NCI-H774 (cell line): ENCODE results near the gene NUDT14.

Experiments
- DNase-seq: peaks from one replicate; lab custom pipeline; 2025; lab: John Stamatoyannopoulos, UW

The NUDT14 gene

DNA sequence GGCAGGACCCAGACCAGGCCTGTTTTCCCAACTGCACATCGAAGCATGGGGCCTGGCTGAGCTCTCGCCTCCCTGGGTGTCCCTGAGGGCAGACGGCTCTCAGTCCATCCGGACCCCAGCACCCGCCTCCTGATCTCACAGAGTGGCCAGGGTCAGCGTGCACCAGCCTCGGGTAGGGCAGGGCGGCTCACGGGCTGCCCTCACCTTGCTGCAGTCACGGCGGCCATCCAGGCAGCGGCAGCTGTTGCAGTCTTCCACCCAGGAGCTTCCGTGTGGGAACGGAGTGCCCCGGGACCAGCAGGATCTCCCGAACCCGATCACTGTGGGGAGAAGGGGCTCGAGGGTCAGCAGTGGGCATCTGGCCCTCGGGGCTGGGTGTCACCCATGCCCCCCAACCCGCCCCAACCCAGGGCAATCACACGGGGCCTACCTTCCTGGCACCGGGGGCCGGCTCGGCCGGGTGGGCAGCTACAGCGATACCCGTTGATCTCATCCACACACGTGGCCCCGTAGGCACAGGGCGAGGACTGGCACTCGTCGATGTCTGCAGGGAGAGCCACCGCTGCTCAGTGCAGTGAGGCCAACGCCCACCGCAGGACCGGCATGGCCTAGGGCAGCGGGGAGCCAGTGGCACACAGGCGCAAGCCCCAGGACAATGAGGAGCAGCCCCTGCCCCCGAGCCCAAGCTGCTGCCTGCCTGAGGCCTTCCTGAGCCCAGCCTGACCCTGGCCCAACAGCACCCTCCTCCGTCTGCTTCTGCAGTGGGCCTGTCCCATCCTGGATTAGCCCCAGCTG, 34.7 kb downstream of the NUDT14 start:
- no peak for DNase-seq

DNA sequence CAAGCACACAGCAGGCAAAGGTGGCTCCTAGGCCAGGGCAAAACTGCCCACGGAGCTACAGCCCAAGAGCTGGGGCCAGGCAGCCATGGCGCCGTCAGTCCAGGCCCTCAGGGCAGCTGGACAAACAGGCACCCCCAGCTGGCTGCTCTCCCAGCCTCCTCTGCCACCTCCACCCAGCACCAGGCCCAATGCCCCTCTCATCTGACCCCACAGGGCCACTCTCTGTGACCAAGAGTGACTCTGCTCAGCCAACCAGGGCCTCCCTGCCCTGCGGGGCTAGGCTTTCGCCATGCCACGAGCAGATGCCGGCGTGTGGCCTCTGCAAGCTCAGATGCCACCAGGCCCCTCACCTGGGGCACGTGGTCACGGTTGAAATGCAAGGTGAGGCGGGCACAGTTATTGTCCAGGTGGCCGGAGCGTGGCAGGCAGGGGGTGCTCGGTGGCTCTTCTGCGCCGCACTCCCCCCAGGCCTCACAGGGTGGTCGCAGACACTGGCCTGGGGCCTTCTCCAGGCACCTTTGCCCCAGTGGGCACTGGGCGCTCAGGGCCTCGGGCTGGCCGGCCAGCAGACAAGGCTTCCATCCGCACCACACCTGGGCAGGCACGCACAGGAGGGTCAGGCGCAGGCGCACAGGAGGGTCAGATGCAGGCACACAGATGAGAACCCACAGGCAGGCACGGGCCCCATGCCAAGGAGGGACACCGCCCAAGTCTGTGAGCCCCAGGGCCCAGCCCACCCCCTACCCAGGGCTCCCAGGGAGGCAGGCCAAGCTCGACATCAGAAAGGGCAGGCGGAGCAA, 35.5 kb downstream of the NUDT14 start:
- DNase-seq = no peak

DNA sequence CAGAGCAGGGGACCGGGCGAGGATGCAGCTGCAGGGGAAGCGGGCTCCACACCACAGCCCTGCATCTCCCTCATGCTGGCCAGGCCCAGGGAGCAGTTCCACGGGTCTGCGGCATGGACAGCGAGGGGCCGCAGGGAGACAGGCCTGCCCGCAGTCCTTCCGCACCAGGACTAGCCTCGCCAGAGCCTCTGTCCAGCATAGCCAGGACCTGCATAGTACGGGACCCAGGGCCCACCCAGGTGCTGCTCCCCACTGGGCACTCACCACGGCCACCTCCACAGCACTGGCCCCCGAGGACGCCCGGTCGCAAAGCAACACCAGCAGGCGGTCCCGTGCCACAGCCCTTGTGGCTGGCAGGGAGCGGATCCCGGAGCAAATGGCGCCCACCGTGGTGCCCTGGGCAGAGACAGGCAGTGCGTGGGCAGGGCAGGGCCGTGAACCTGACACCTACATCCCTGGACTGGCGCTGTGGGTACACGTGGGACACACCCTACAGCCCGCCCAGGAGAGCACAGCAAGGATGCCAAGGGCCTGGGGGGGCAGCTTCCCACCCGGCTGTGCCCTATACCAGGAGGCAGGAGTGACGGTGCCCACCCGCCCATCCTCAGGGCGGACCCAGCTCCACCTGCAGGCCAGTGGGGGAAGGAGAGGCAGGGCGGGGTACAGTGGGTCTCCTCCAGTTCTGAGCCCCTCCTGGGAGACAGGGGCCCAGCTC, 36.3 kb downstream of the NUDT14 start:
- DNase-seq = no peak

DNA sequence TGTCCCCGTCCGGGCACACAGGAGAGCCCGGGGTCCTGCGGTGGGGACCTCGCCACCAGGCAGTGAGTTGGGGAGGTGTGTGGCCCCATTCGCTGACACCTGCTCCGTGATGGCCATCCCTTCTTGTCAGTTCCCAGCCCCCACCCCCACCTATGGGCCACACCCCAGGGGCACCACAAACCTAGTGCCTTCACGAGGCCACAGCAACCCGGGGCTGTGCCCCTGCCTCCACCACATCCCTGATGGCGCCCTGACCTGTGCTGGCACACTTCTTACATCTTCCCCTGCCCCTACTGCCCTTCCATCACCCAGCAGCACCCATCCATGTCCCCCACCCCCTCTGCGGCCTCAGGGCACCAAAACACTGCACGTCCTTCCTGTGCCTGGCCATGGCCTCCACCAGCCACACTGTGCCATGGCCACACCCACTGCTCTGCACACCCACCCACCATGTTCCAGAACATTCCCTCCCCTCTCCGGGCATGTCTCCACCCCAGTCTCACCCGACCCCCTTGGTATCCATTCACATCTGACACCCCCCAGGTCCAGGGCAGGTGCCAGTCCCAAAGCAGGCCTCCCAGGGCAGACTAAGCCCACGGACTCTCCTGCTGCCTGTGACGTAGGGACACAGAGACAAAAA, 37.0 kb downstream of the NUDT14 start:
- DNase-seq = no peak

DNA sequence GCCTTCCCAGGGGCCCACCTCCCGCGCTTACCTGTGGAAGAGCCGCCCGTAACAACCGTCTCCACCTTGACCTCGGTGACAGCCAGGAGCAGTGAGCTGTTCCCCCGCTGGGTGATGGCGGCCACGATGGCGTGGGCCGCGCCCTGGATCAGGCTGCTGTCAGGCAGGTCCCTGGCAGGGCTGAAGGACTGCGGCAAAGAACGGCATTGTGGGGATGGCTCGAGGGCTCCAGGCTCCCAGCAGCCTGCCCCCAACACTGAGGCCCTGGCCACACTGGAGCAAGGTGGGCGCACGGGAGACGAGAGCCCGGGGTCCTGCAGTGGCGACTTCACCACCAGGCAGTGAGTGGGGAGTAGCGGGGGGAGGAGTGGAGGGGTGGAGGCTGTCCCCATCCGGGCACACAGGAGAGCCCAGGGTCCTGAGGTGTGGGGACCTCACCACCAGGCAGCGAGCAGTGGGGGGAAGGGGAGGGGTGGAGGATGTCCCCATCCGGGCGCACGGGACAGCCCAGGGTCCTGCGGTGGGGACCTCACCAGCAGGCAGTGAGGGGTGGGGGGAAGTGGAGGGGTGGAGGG, 37.6 kb downstream of the NUDT14 start:
- no peak for DNase-seq

DNA sequence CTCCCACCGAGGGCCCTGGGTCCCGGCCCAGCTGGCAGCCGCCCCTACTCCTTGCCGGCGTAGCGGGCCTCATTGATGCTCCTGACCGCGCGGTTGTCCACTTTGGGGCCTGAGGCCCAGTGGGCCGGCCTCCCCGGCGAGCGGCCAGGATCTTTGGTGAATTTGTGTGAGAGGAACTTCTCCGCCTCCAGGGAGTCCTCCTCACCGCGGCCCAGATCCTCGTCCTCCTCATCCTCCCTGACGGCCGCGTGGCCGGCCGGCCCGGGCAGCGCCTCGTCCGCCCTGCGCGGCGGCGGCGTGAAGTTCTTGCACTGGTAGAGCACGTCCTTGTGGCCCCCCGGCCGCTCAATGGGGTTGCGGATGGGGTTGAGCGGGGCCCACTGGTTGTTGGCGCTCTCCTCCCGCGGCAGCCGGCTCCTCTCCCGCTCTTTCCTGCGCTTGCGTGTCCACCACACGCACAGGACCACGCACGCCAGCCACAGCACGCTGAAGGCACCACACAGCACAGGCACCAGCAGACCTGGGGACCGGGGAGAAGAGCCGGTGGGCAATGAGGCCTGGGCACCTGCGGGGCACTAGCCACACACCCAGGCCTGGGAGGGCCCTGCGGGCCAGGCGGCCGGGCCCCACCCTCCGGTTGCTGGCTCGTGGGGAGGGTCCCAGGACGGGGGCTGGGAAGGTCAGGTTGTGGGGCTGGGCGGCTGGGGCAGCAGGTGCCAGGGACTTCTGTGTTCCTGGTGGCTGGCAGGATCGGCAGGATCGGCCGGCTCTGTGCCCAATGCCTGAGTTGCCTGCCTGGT, 38.3 kb downstream of the NUDT14 start:
- no peak for DNase-seq

DNA sequence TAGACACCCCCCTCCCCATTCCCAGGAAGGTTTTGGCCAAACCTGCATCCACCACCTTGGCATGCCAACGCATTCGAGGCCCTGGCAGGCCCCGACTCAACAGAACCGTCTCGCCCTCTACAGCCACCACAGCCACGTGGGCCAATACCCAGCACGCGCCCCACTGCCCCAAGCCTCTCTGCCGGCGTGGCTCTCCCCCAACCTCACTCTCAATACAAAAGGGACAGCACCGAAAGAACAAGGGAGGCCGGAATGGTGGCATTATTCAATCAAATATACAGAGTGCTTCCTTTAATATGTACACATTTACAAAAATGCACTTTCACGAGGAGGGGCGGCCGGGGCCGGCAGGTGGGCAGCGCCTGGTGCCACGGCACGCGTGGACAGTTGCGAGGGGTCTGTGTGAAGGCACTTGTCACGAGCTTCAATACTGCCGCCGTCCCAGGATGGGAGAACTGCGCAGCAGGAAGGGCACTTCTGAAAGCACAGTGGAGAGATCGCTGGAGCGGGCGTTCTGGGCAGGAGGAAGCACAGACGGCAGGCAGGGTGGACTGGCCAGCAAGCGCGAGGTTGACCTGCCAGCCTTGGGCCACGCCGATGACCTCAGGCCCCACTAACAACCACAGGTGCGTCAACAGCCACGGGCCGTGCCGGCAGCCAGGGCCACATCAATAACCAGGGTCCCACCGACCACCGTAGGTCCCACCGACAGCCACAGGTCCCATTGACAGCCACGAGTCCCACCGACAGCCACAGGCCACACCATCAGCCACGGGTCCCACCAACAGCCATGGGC, 39.4 kb downstream of the NUDT14 start:
- no peak for DNase-seq

DNA sequence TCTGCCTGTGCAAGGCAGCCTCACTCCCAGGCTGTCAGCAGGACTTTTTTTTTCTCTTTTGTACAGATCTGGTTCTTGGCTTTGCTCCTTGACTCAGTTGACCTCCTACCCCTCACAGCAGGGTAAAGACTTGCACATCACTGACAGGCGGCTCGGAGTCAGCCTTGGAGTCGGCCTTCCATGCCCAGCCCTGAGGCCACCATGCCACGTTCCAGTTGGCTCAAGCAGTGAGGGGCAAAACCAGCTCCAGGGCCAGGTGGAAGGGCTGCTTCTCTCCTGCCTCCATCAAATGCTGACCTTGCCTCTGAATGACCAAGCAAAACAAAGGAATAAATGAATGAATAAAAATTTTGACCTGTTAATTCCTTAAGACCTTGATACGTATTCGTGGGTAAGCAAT, 40.1 kb downstream of the NUDT14 start:
- no peak for DNase-seq

DNA sequence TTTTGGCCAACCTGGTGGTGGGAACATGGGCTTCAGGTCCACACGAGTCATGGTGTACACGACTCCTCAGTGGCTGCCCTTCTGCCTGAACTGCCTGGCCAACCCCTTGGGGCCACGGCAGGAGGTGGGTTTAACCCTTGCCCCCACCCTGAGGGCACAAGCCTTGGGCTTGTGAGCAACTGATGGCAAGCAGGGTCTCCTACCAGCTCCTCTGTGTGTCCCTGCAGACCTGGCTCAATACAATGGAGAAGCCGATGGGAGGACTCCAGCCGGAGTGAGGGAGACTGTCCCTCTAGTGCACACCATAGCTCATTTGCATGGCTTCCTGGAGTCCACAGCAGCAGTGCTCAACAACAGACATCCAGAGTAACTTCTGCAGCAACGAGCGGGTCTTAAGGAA, 40.5 kb downstream of the NUDT14 start:
- DNase-seq = no peak

DNA sequence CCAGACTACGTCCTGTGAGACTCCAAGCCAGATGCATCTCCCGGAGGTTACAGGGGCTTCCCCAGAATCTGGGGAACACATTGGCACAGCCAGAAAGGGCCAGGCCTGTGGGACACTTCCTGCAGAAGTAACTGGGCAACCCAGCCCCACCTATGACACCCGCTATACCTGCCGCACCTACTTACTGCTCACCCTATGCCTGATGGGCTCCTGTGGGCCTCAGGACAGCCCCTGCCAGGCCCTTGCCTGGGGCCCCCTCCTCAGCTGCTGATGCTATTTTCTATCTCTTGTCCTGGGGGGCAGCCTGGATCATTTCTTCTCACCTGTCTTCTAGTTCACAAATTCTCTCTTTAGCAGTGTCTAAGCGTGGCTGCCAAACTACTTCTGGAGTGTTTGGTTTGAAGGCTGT, 41.3 kb downstream of the NUDT14 start:
- no peak for DNase-seq

DNA sequence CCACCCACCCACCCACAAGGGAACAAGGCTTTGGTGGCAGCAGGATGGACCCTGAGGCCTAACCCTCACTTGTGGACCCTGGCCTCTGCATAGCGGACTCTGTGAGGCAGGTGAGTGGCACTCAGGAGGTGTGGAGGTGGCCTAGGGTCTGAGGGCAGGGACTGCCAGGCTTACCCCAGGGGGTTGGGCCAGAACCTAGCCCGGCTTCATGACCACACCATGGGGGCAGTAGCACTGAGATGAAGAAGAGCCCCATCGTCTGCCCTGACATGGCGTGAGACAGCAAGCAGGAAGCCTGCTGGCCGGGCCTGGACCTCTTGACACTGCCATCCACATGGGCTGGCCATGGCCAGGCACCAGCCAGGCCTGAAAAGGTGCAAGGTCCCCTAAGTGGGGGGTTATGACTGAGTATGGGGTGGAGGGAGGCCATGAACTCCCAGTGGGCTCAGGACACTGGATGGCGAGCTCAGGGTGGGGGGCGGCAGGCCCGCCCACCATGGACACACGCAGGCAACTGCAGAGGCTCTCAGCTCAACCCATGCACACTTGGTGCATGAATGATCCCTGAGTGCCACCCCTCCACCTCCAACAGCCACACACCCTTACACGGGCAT, 41.8 kb downstream of the NUDT14 start:
- no peak for DNase-seq

DNA sequence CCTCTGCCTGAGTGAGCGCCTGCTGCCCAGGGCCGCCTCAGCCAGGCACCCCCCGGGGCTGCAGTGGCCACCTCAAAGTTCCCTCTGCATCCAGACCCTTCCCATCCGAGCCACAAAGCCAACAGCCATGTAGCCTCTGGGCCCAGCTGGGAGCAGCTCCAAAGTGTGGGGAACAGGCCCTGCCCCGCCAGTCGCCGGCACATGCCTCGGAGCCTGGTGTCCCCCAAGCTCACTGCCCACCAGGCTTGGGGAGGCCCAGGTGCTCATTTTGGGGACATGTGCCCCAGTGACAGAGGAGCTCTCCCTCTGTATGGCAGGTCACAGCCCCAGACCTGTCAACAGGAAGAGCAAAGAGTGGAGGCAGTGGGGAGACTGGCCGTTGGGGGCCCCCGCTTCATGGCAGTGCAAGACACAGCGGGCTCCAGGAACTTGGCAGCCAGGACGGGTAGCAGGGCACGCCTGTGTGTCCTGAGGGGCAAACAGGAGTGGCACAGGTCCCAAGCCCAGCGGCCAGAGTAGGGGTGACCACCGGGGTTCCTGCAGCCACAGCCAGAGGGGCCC, 42.5 kb downstream of the NUDT14 start:
- DNase-seq = no peak

DNA sequence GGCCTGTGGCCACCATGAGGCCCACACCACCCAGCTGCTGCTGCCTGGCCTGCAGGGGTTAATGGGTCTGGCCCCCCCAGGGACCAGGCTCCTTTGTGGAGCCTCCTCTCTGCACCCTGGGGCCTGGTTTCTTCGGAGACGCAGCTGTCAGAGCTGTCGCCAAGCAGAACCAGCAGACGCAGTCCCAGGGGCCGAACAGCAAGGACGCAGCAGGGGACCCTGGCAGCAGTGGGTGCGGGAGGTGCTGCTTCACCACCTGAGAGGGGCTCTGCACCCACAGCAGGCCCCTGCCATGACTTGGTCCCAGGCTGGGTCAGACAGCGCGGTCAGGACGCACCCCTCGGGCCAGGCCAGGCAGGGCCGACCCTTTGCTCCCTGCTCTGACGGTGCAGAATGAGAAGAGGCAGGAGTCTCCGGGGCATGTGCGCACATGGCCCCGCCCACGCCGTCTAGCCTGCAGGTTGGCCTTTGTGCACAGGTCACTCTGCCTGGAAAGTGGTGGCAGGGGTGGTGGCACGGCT, 43.0 kb downstream of the NUDT14 start:
- DNase-seq = no peak

DNA sequence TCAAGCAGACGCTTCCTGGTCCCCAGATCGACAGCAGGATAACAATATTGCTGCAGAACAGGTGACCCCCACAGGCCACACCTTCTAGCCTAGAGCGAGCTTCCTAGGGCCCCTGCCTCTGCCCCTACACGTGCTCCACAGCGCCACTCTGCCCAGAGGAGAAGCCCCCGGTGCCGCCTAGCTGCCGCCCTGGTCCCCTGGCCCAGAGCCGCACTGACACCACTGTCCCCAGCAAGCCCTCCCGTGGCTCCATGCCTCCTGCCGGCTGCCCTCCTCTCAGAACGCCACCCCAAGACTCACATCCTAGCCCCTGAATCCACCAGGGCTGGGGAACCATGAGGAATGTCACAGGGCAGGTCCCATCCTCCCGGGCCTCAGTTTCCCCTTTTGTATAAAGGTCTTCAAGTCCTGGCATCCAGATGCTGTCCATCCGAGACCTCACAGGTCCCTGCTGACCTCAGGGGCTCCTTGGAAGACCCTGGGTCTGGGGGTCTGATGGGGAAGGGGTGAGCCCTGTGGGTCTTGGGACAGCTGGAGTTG, 43.6 kb downstream of the NUDT14 start:
- no peak for DNase-seq

DNA sequence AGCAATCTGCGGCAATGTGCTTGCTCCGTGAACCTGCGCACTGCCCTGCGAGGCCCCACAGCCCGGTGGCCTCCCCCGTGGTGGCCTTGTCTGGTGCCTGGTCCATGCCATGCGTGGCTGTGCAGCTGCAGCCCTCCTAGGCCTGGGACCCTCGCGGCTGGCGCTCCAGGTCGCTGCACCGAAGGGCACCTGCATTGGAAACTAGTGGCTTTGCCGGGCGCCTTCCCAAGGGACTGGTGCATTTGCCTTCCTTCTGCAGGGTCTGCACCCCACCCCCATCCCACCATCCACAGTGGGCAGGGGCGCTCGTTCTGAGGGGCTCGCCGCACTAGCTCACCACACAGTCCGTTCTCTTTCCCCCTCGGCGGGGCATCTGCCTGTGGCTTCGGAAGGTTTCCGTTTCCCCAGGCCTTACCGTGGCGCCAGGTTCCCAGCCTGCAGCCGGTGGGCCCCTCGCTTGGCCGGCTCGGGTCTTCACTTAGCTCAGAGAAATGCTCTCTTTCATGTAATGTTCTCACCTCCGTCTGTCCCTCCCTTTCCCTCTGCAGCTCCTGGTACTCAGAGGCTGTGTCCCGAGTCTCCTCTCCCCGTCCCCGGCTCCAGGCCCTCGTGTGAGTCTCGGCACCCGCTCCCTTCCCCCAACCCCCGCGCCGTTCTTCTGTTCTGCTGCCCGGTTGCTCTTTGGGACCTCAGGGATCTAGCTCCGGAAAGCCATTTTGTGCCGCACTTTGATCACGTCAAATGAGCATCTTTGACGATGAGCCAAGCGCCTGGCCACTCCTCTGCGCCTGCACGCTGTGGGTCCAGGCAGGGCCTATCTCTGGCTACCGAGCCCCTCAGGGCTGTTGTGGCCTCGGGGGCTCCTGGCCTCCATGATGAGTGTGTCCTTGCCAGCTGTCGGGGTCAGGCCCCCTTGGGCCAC, 44.5 kb downstream of the NUDT14 start:
- DNase-seq = no peak

DNA sequence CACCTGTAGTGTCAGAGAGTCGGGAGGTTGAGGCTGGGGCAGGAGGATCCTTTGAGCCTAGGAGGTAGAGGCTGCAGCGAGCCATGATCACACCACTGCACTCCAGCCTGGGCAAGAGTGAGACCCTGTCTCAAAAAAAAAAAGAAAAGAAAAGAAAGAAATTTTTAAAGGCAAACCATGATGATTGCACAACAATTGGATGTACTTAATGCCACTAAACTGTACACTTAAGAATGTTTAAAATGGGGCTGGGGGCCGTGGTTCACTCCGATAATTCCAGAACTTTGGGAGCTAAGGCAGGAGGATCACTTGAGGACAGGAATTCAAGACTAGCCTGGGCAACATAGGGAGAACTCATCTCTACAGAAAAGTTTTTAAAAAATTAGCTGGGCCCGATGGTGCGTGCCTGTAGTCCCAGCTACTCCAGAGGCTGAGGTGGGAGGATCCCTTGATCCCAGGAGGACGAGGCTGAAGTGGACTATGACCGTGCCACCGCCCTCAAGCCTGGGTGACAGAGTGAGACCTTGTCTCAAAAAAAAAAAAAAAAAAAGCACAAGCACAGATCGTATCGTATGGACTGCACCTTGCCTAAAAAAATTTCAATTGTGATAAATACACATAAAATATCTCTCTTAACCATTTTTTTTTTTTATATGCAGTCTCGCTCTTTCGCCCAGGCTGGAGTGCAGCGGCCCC, 45.3 kb downstream of the NUDT14 start:
- no peak for DNase-seq

DNA sequence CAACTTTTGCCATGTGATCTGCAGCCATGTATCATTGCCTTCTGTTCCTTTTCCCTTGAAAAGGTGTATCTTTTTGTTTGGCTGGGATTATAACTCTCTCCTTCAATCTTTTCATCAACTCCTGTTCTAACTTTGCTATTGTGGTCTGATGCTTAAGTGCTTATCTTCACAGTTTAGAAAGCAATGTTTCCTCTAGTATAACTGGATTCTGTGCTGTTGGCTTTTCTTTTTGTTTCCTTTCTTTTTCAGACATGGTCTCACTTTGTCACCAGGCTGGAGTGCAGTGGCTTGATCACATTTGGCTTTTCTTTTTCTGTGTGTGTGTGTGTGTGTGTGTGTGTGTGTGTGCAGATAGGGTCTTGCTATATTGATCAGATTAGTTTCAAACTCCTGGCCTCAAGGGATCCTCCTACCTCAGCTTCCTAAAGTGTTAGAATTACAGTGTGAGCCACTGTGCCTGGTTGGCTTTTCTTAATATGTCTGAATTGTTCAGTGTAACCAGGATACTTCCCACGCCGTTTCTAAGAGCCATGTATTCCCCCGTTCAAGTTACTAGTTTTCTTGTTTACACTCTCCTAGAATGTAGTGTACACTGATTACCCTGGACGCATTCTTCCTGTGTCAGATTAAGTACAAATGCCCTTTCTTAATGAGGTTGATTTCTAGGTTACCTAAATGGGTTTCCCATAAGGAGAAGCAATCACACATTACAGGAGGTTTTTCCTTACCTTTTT, 48.0 kb downstream of the NUDT14 start:
- DNase-seq = no peak
